IPS DF 19.7 (cell line): Measurements from ENCODE around the gene TYW3.

Experiments
- DNase-seq: peaks from one replicate; pipeline ENCODE4 v3.0.0-alpha.2; 2013; ENCODE audit warnings: low read depth, low spot score

The TYW3 gene

GRCh38 chr1:74732960-74733603 is at the start of gene TYW3, which contains the start of gene CRYZ:
Gene TYW3, plus strand, starts transcription at chr1:74733152. Its CDS starts 93 bp downstream, at chr1:74733245.
Gene CRYZ, minus strand, starts transcription at chr1:74733050. Its CDS starts 8,229 bp downstream, at chr1:74724821.
- DNase-seq, result peak; percentile 80

- no peak for DNase-seq
Observed at GRCh38 chr1:74683656-74684055, 49.3 kb upstream of the TYW3 start.

DNA sequence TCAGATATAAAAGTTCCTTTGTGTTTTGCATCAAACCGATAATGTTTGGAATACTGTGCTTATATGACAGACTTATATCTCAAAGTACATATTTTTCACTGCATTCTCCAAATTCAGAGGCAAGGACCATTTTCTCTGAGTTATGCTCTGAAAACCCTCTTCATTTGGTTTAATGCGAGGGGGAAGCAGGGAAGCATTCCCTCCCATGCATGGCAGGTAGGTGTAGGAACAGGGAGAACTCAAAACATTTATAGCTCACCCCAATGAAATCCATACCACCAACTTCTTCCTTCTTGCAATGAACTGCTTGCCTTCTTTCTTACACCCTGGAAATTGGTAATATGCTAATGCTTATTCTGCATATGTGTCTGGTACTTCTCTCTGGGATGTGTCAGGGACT is 48.7 kb upstream of the TYW3 start:
- no peak for DNase-seq

GRCh38 chr1:74686928-74687327 is 46.0 kb upstream of the TYW3 start:
- DNase-seq, result no peak

GRCh38 chr1:74689621-74690363 is 43.2 kb upstream of the TYW3 start:
- peak; percentile 15 for DNase-seq

- DNase-seq, result no peak
Observed at GRCh38 chr1:74690364-74690696, 42.6 kb upstream of the TYW3 start.

GRCh38 chr1:74690909-74691308 is 42.0 kb upstream of the TYW3 start:
- no peak for DNase-seq

- DNase-seq, result no peak
Observed at GRCh38 chr1:74693473-74693872, 39.5 kb upstream of the TYW3 start.

DNA sequence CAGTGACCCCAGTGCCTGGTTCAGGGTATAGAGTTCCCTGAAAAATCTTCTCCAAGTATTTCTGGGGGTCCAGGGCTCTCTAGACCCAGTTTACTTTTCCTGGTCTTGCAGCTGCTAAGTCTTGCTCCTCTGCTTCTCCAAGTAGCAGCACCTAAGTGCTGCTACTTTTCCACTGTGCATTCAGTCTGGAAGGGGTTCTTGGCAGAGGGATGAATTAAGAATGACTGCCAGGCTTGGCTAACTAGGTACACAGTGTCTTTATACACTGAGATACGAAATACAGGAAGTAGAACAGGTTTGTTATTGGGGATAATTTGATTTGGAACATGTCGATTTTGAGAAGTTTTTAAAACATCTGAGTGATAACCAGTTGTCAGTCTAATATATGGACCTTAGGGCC is 35.1 kb upstream of the TYW3 start:
- DNase-seq, result no peak

GRCh38 chr1:74699331-74699730 is 33.6 kb upstream of the TYW3 start:
- DNase-seq, result no peak

GRCh38 chr1:74703386-74704182 is 29.4 kb upstream of the TYW3 start:
- DNase-seq, result no peak

GRCh38 chr1:74712881-74713280 is 20.1 kb upstream of the TYW3 start:
- DNase-seq, result no peak

DNA sequence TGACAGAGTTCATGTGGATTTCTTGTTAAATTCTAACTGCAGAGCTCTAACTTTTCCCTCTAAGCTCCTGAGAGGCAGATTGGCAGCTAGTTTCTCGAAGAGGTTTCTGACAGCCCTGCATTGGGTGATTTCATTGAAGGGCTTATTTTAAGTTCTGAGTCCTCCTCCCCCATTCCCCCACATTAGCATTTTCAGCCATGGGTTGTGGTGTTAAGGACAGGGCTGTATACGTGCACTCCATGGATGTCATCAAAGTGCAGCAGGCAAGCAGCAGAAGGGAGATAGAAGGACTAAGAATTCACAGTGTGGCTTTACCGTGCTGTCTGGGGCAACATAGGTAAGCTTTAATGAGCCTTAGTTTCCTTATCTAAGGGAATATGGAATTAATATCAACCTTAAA is 19.1 kb upstream of the TYW3 start:
- no peak for DNase-seq

- DNase-seq, result no peak
Observed at GRCh38 chr1:74714429-74715235, 18.3 kb upstream of the TYW3 start.

DNA sequence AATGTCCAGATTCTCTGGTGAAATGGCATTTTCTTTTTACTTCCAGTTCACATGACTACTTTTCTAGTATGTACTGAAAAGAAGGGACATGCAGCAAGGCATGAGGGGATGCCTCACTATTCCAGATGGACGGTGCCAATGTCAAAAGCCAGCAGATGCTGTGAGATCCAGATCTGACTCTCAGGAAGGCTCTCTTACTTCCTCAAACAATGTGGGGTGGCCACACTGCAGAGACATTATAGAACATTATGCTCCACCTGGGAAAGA is 17.8 kb upstream of the TYW3 start:
- DNase-seq, result no peak

DNA sequence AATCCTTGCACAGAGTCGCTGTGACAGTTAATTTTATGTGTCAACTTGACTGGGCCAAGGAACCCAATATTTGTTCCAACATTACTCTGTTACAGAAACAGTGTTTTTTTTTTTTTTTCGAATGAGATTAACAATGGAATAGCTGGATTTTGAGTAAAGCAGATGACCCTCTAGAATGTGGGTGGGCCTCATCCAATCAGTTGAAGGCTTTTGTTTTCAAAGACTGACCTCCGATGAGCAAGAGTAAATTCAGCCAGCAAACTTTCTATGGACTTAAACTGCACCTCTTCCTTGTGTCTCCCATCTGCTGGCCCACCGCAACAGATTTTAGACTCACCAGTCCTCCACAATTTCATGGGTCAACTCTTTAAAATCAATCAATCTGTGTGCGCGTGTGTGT is 17.1 kb upstream of the TYW3 start:
- DNase-seq, result no peak

DNA sequence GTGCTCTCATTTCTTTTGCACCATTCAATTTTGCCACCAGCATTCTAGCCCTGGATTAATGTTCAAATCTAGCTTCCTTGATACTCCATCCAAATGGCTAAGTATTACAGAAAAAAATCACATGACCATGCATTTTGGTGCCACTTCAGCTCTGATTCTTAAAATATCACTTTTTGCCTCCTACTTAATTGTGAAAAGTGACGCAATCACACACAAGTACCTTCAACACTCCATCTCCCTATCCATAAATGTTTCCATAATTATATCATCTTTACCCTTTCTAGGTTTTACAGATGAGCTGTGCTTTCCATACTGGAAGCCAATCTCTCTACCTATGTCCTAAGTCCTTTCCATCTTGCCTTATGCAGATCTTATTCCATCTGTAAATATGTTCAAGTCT is 16.1 kb upstream of the TYW3 start:
- no peak for DNase-seq

DNA sequence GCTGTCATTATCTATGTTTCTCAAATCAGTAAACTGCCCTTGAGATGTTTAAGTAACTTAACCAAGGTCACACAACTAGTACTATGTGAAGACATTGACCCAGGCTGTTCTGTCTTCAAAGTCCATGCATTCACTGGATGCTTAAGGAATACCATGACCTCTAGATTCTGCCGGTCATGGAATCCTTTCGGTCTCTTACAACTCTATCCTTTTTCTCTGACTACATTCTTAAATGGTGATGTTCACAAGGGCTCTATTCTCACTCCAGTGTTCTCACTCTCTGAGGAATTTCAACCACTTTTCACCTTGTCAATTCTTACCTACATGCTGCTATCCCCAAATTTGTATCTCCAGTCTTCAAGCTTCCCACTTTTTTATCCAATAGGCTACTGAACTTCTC is 15.3 kb upstream of the TYW3 start:
- DNase-seq, result no peak

GRCh38 chr1:74726063-74726462 is 6.9 kb upstream of the TYW3 start:
- no peak for DNase-seq

GRCh38 chr1:74728736-74729135 is 4.2 kb upstream of the TYW3 start:
- no peak for DNase-seq

GRCh38 chr1:74729741-74730478 is 3.0 kb upstream of the TYW3 start:
- DNase-seq, result no peak
